K562 (cell line): ENCODE data around the gene SERPINH1. TPM values are rescaled to one million over a fixed set of nuclear protein-coding genes. Genes with fewer than 3 reads are reported as not detected.

Experiments used
- FOXA3 ChIP-seq, 2 experiments: fragments of 450-650 bp in 1 of 2; sonication (generic) in 1 of 2; formaldehyde crosslinking; IDR thresholded peaks in 1 of 2; conservative IDR thresholded peaks in 1 of 2; 2 replicates each; pipeline versions ENCODE4 v1.4.0 to v1.8.0; 2020 to 2022; ENCODE audit warnings: mild to moderate bottlenecking in 2 of 2, missing genetic modification reagents in 1 of 2
- RAD51 ChIP-seq: fragments of 450-650 bp; IDR thresholded peaks from 2 replicates; pipeline ENCODE4 v1.7.1; 2016; ENCODE audit warnings: low read depth, mild to moderate bottlenecking, borderline replicate concordance
- RBM34 ChIP-seq: fragments of 200-400 bp; formaldehyde crosslinking; IDR thresholded peaks from 2 replicates; pipeline ENCODE4 v1.6.1; 2018; ENCODE audit warnings: low read length, borderline replicate concordance; ENCODE audit not compliant: insufficient read depth
- SIX5 ChIP-seq, 2 experiments: IDR thresholded peaks; 2 replicates each; pipeline ENCODE4 v1.6.1; 2011; ENCODE audit warnings: low read length in 2 of 2, borderline replicate concordance in 1 of 2, low read depth in 1 of 2, mild to moderate bottlenecking in 1 of 2, moderate library complexity in 1 of 2; ENCODE audit not compliant: insufficient read depth in 1 of 2
- SNRNP70 ChIP-seq: fragments of 200-400 bp; formaldehyde crosslinking; optimal IDR thresholded peaks from 2 replicates; pipeline ENCODE3; 2017; ENCODE audit warnings: low read depth, low read length
- THRB ChIP-seq: fragments of 450-650 bp; formaldehyde crosslinking; conservative IDR thresholded peaks from 2 replicates; pipeline ENCODE4 v1.4.0; 2022; ENCODE audit warnings: mild to moderate bottlenecking, missing genetic modification characterization
- ZBTB1 ChIP-seq: sonication (generic); formaldehyde crosslinking; IDR thresholded peaks from 2 replicates; pipeline ENCODE4 v1.8.1; 2023; ENCODE audit warnings: missing genetic modification reagents, low read depth, mild to moderate bottlenecking, borderline replicate concordance
- ZNF512 ChIP-seq: IDR thresholded peaks from 2 replicates; pipeline ENCODE4 v1.6.1; 2016; ENCODE audit warnings: missing genetic modification characterization, missing compliant biosample characterization
- polyA plus RNA-seq, 8 experiments: library from polyadenylated mRNA; depleted of rRNA in 4 of 8; stranded (reverse) in 5 of 8; unstranded in 3 of 8; fragments of >200 nt; fragmentation: Nextera tagmentation in 2 of 8; fragmentation: Illumina TruSeq in 1 of 8; extraction: Ambion mirVana in 2 of 8; extraction: Trizol in 1 of 8; gene quantifications; 2 replicates each; pipeline versions ENCODE4 v1.2.1 to v1.2.3, GENCODE V29; 2011 to 2014; ENCODE audit warnings: inconsistent platforms in 1 of 8, missing spikeins in 1 of 8
- total RNA-seq, 7 experiments: library from RNA; depleted of rRNA in 6 of 7; stranded (reverse); fragments of >200 nt in 6 of 7; fragmentation: Illumina TruSeq in 2 of 7; extraction: Trizol in 2 of 7; gene quantifications; 2 replicates each; pipeline versions ENCODE4 v1.2.1 to v1.2.3, GENCODE V29; 2011 to 2021; ENCODE audit warnings: low replicate concordance in 1 of 7
- TF ChIP-seq, protein P1 (sequence below): sonication (generic); formaldehyde crosslinking; IDR thresholded peaks from 2 replicates; pipeline ENCODE4 v1.8.0; 2023; ENCODE audit warnings: mild to moderate bottlenecking, missing genetic modification reagents
- TF ChIP-seq, protein P2 (sequence below): fragments of 250-450 bp; sonication (Bioruptor Pico); IDR thresholded peaks from 2 replicates; pipeline ENCODE4 v1.5.0; 2021; ENCODE audit warnings: mild to moderate bottlenecking, borderline replicate concordance
- TF ChIP-seq, protein P3 (sequence below): fragments of 200-400 bp; formaldehyde crosslinking; IDR thresholded peaks from 2 replicates; pipeline ENCODE4 v1.6.1; 2017; ENCODE audit warnings: mild to moderate bottlenecking, low read depth, low read length, moderate library complexity

The SERPINH1 gene
- total and polyA plus RNA-seq, 9 of the 15 experiments (the other 6 are each of a cell fraction or from before 2014, with no cell fraction given), result 2.8 to 106 (median 67.9) TPM

DNA sequence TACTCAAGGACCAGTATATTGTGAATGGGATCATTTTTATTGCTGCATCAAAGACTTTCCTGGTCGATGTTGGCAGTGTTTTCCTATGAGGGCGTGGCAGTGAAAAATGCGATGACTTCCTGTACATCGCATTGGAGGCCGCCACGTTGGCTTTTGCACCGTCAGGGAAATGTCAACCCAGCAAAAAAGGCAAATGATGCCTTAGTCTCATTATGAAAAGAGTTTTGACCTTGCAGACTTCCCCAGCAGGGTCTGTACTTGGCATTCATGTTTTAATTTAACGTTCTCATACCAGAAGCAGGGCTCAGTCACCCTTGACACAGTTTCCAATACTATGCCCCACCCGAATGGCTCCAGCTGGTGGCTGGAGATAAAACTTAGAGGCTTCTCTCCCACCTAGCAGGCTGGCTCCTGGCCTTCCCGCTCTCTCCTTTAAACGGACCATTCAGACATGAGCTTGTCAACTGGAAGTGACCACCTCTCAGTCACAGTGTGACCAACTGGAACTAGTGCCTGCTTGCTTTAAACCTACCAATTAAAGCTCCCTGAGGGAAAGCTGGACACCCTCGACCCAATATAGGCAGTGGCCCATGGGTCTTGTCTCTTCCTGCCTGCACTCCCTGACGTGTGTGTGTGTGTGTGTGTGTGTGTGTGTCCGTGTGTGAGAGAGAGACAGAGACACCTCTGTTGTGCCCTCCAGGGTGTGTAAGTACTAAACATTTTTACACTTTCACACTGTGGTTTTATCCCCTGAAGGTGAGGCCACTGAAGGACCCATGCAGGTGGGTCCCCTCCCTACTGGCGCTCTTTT lies 27.6 kb upstream of the SERPINH1 start (continued):
- TF ChIP-seq, protein P1, sequence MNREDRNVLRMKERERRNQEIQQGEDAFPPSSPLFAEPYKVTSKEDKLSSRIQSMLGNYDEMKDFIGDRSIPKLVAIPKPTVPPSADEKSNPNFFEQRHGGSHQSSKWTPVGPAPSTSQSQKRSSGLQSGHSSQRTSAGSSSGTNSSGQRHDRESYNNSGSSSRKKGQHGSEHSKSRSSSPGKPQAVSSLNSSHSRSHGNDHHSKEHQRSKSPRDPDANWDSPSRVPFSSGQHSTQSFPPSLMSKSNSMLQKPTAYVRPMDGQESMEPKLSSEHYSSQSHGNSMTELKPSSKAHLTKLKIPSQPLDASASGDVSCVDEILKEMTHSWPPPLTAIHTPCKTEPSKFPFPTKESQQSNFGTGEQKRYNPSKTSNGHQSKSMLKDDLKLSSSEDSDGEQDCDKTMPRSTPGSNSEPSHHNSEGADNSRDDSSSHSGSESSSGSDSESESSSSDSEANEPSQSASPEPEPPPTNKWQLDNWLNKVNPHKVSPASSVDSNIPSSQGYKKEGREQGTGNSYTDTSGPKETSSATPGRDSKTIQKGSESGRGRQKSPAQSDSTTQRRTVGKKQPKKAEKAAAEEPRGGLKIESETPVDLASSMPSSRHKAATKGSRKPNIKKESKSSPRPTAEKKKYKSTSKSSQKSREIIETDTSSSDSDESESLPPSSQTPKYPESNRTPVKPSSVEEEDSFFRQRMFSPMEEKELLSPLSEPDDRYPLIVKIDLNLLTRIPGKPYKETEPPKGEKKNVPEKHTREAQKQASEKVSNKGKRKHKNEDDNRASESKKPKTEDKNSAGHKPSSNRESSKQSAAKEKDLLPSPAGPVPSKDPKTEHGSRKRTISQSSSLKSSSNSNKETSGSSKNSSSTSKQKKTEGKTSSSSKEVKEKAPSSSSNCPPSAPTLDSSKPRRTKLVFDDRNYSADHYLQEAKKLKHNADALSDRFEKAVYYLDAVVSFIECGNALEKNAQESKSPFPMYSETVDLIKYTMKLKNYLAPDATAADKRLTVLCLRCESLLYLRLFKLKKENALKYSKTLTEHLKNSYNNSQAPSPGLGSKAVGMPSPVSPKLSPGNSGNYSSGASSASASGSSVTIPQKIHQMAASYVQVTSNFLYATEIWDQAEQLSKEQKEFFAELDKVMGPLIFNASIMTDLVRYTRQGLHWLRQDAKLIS (CRISPR knock-in tag), result peak; percentile 30; the same call in 1 of the 2 replicates
- TF ChIP-seq, protein P2, sequence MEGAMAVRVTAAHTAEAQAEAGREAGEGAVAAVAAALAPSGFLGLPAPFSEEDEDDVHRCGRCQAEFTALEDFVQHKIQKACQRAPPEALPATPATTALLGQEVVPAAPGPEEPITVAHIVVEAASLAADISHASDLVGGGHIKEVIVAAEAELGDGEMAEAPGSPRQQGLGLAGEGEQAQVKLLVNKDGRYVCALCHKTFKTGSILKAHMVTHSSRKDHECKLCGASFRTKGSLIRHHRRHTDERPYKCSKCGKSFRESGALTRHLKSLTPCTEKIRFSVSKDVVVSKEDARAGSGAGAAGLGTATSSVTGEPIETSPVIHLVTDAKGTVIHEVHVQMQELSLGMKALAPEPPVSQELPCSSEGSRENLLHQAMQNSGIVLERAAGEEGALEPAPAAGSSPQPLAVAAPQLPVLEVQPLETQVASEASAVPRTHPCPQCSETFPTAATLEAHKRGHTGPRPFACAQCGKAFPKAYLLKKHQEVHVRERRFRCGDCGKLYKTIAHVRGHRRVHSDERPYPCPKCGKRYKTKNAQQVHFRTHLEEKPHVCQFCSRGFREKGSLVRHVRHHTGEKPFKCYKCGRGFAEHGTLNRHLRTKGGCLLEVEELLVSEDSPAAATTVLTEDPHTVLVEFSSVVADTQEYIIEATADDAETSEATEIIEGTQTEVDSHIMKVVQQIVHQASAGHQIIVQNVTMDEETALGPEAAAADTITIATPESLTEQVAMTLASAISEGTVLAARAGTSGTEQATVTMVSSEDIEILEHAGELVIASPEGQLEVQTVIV, result no peak
- peak; percentile 8; the same call in 1 of the 2 replicates for TF ChIP-seq RAD51
- TF ChIP-seq THRB (CRISPR knock-in tag), result no peak
- no peak for TF ChIP-seq SNRNP70
- TF ChIP-seq, protein P3, sequence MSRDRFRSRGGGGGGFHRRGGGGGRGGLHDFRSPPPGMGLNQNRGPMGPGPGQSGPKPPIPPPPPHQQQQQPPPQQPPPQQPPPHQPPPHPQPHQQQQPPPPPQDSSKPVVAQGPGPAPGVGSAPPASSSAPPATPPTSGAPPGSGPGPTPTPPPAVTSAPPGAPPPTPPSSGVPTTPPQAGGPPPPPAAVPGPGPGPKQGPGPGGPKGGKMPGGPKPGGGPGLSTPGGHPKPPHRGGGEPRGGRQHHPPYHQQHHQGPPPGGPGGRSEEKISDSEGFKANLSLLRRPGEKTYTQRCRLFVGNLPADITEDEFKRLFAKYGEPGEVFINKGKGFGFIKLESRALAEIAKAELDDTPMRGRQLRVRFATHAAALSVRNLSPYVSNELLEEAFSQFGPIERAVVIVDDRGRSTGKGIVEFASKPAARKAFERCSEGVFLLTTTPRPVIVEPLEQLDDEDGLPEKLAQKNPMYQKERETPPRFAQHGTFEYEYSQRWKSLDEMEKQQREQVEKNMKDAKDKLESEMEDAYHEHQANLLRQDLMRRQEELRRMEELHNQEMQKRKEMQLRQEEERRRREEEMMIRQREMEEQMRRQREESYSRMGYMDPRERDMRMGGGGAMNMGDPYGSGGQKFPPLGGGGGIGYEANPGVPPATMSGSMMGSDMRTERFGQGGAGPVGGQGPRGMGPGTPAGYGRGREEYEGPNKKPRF, result no peak
- TF ChIP-seq ZNF512 (tag), result no peak
- TF ChIP-seq SIX5 (IDR thresholded peaks at IDR 0.05; ENCODE audit: borderline replicate concordance in 1 of 2, insufficient read depth in 1 of 2, low read depth in 1 of 2, low read length in 2 of 2), result no peak
- no peak for TF ChIP-seq RBM34
- TF ChIP-seq FOXA3 (CRISPR knock-in tag; conservative IDR thresholded peaks at IDR 0.05 in 1 of 2, IDR thresholded peaks at IDR 0.05 in 1 of 2), result no peak
- TF ChIP-seq ZBTB1 (CRISPR knock-in tag), result no peak
